ENCODE results near the gene NLGN4X.

NLGN4X gene

GRCh38 chrX:6151971-6152370, 76.7 kb downstream of the NLGN4X start:
- ChIA-PET CTCF (no interaction called here), POLR2A (no interaction called here)
- no peak for DNase-seq (ENCODE audit: extremely low spot score)
- TF ChIP-seq L3MBTL2 (conservative IDR thresholded peaks at IDR 0.05) (no peak), BHLHE40 (IDR thresholded peaks at IDR 0.05; ENCODE audit: borderline replicate concordance) (no peak), TARDBP (IDR thresholded peaks at IDR 0.05) (no peak), FOXA1 (IDR thresholded peaks at IDR 0.05) (no peak), ZNF384 (IDR thresholded peaks at IDR 0.05) (no peak), SP1 (IDR thresholded peaks at IDR 0.05) (no peak), ARNT (IDR thresholded peaks at IDR 0.05) (no peak), SUZ12 (IDR thresholded peaks at IDR 0.05) (no peak), FOXK2 (IDR thresholded peaks at IDR 0.05) (no peak), PKNOX1 (IDR thresholded peaks at IDR 0.05) (no peak)

GRCh38 chrX:6149060-6149872, 79.4 kb downstream of the NLGN4X start:
- ChIA-PET POLR2A (no interaction called here), CTCF (no interaction called here)
- DNase-seq (ENCODE audit: extremely low spot score), result no peak
- TF ChIP-seq TARDBP (IDR thresholded peaks at IDR 0.05), result no peak
- no peak for TF ChIP-seq PKNOX1 (IDR thresholded peaks at IDR 0.05)
- no peak for TF ChIP-seq CTBP1 (IDR thresholded peaks at IDR 0.05; ENCODE audit: borderline replicate concordance)
- no peak for TF ChIP-seq ELF4 (IDR thresholded peaks at IDR 0.05)
- no peak for TF ChIP-seq L3MBTL2 (conservative IDR thresholded peaks at IDR 0.05)
- TF ChIP-seq SP1 (IDR thresholded peaks at IDR 0.05), result no peak
- no peak for TF ChIP-seq BHLHE40 (IDR thresholded peaks at IDR 0.05; ENCODE audit: borderline replicate concordance)
- no peak for TF ChIP-seq ZNF384 (IDR thresholded peaks at IDR 0.05)
- no peak for TF ChIP-seq FOXA1 (IDR thresholded peaks at IDR 0.05)
- TF ChIP-seq HDGF (IDR thresholded peaks at IDR 0.05; ENCODE audit: borderline replicate concordance), result no peak
- no peak for TF ChIP-seq SUZ12 (IDR thresholded peaks at IDR 0.05)
- TF ChIP-seq LEF1 (IDR thresholded peaks at IDR 0.05; ENCODE audit: borderline replicate concordance), result no peak
- TF ChIP-seq FOXM1 (IDR thresholded peaks at IDR 0.05; ENCODE audit: borderline replicate concordance), result no peak
- TF ChIP-seq ARNT (IDR thresholded peaks at IDR 0.05), result no peak
- TF ChIP-seq FOXK2 (IDR thresholded peaks at IDR 0.05), result no peak
- no peak for TF ChIP-seq NFRKB (IDR thresholded peaks at IDR 0.05)

- CTCF ChIA-PET, result no interaction called here
- no peak for TF ChIP-seq FOXK2 (IDR thresholded peaks at IDR 0.05)
- no peak for TF ChIP-seq CTBP1 (IDR thresholded peaks at IDR 0.05; ENCODE audit: borderline replicate concordance)
- TF ChIP-seq PKNOX1 (IDR thresholded peaks at IDR 0.05), result no peak
- TF ChIP-seq SP1 (IDR thresholded peaks at IDR 0.05), result no peak
- TF ChIP-seq FOXM1 (IDR thresholded peaks at IDR 0.05; ENCODE audit: borderline replicate concordance), result no peak
- no peak for TF ChIP-seq FOXA1 (IDR thresholded peaks at IDR 0.05)
- POLR2A ChIA-PET, result no interaction called here
- DNase-seq (ENCODE audit: extremely low spot score), result no peak
Observed at GRCh38 chrX:6134255-6134654, 94.4 kb downstream of the NLGN4X start.

- DNase-seq (ENCODE audit: extremely low spot score), result no peak
- CTCF ChIA-PET, result no interaction called here
- POLR2A ChIA-PET, result no interaction called here
- TF ChIP-seq FOXA1 (IDR thresholded peaks at IDR 0.05) (no peak), HDGF (IDR thresholded peaks at IDR 0.05; ENCODE audit: borderline replicate concordance) (no peak), LEF1 (IDR thresholded peaks at IDR 0.05; ENCODE audit: borderline replicate concordance) (no peak), L3MBTL2 (conservative IDR thresholded peaks at IDR 0.05) (no peak), FOXK2 (IDR thresholded peaks at IDR 0.05) (no peak), BHLHE40 (IDR thresholded peaks at IDR 0.05; ENCODE audit: borderline replicate concordance) (no peak), CTBP1 (IDR thresholded peaks at IDR 0.05; ENCODE audit: borderline replicate concordance) (no peak), ARNT (IDR thresholded peaks at IDR 0.05) (no peak), SP1 (IDR thresholded peaks at IDR 0.05) (no peak), FOXM1 (IDR thresholded peaks at IDR 0.05; ENCODE audit: borderline replicate concordance) (no peak), PKNOX1 (IDR thresholded peaks at IDR 0.05) (no peak), SUZ12 (IDR thresholded peaks at IDR 0.05) (no peak), TARDBP (IDR thresholded peaks at IDR 0.05) (no peak), ELF4 (IDR thresholded peaks at IDR 0.05) (no peak), NFRKB (IDR thresholded peaks at IDR 0.05) (no peak), ZNF384 (IDR thresholded peaks at IDR 0.05) (no peak)
Observed at GRCh38 chrX:6132970-6133369, 95.7 kb downstream of the NLGN4X start.

GRCh38 chrX:6131287-6131686, 97.4 kb downstream of the NLGN4X start:
- POLR2A ChIA-PET, result no interaction called here

More at GRCh38 chrX:6131287-6131686, 97.4 kb downstream of the NLGN4X start:
- CTCF ChIA-PET, result no interaction called here
- no peak for DNase-seq (ENCODE audit: extremely low spot score)
- no peak for TF ChIP-seq LEF1 (IDR thresholded peaks at IDR 0.05; ENCODE audit: borderline replicate concordance)
- no peak for TF ChIP-seq FOXK2 (IDR thresholded peaks at IDR 0.05)
- TF ChIP-seq ARNT (IDR thresholded peaks at IDR 0.05), result no peak
- no peak for TF ChIP-seq CTBP1 (IDR thresholded peaks at IDR 0.05; ENCODE audit: borderline replicate concordance)
- TF ChIP-seq TARDBP (IDR thresholded peaks at IDR 0.05), result no peak
- TF ChIP-seq SUZ12 (IDR thresholded peaks at IDR 0.05), result no peak
- TF ChIP-seq L3MBTL2 (conservative IDR thresholded peaks at IDR 0.05), result no peak
- TF ChIP-seq FOXM1 (IDR thresholded peaks at IDR 0.05; ENCODE audit: borderline replicate concordance), result no peak
- no peak for TF ChIP-seq FOXA1 (IDR thresholded peaks at IDR 0.05)
- no peak for TF ChIP-seq HDGF (IDR thresholded peaks at IDR 0.05; ENCODE audit: borderline replicate concordance)
- TF ChIP-seq NFRKB (IDR thresholded peaks at IDR 0.05), result no peak
- TF ChIP-seq SP1 (IDR thresholded peaks at IDR 0.05), result no peak
- TF ChIP-seq BHLHE40 (IDR thresholded peaks at IDR 0.05; ENCODE audit: borderline replicate concordance), result no peak
- no peak for TF ChIP-seq ZNF384 (IDR thresholded peaks at IDR 0.05)
